Measurements from ENCODE around the gene ADCY5.

DNA sequence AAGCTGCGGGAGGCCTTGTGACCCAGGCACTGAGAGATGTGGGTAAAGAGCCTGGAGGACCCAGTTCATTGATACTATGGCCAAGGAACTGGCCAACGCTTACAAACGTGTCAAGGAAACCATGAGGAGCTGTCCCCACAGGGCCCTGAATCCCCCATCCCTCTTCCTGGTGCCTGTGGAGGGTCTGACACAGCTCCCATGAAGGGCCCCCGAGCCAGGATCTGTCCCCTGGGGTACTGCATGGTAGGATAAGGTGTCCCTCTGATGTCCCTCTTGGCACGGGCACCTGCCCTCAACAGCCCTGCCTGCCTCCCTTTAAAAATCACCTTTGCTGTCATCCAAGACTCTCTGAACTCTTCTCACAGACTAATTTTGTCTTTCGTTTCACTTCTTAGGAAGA lies 122.4 kb downstream of the ADCY5 start:
- TF ChIP-seq, protein P1, sequence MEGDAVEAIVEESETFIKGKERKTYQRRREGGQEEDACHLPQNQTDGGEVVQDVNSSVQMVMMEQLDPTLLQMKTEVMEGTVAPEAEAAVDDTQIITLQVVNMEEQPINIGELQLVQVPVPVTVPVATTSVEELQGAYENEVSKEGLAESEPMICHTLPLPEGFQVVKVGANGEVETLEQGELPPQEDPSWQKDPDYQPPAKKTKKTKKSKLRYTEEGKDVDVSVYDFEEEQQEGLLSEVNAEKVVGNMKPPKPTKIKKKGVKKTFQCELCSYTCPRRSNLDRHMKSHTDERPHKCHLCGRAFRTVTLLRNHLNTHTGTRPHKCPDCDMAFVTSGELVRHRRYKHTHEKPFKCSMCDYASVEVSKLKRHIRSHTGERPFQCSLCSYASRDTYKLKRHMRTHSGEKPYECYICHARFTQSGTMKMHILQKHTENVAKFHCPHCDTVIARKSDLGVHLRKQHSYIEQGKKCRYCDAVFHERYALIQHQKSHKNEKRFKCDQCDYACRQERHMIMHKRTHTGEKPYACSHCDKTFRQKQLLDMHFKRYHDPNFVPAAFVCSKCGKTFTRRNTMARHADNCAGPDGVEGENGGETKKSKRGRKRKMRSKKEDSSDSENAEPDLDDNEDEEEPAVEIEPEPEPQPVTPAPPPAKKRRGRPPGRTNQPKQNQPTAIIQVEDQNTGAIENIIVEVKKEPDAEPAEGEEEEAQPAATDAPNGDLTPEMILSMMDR (IDR thresholded peaks at IDR 0.05; ENCODE audit: low read depth, low read length, missing input control) = no peak
- TF ChIP-seq, protein P2, sequence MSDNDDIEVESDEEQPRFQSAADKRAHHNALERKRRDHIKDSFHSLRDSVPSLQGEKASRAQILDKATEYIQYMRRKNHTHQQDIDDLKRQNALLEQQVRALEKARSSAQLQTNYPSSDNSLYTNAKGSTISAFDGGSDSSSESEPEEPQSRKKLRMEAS (IDR thresholded peaks at IDR 0.05) = no peak
- no peak for TF ChIP-seq HNF4A (conservative IDR thresholded peaks at IDR 0.05)
- TF ChIP-seq HNF4G (IDR thresholded peaks at IDR 0.05) = no peak
- no peak for TF ChIP-seq RAD21 (IDR thresholded peaks at IDR 0.05)
- TF ChIP-seq NR2F2 (IDR thresholded peaks at IDR 0.05) = no peak
- TF ChIP-seq JUND (IDR thresholded peaks at IDR 0.05) = no peak
- no peak for TF ChIP-seq YY1 (IDR thresholded peaks at IDR 0.05)
- no peak for TF ChIP-seq GABPA (IDR thresholded peaks at IDR 0.05 in 1 of 2, conservative IDR thresholded peaks at IDR 0.05 in 1 of 2)
- no peak for TF ChIP-seq SP1 (IDR thresholded peaks at IDR 0.05)
- TF ChIP-seq, protein P3, sequence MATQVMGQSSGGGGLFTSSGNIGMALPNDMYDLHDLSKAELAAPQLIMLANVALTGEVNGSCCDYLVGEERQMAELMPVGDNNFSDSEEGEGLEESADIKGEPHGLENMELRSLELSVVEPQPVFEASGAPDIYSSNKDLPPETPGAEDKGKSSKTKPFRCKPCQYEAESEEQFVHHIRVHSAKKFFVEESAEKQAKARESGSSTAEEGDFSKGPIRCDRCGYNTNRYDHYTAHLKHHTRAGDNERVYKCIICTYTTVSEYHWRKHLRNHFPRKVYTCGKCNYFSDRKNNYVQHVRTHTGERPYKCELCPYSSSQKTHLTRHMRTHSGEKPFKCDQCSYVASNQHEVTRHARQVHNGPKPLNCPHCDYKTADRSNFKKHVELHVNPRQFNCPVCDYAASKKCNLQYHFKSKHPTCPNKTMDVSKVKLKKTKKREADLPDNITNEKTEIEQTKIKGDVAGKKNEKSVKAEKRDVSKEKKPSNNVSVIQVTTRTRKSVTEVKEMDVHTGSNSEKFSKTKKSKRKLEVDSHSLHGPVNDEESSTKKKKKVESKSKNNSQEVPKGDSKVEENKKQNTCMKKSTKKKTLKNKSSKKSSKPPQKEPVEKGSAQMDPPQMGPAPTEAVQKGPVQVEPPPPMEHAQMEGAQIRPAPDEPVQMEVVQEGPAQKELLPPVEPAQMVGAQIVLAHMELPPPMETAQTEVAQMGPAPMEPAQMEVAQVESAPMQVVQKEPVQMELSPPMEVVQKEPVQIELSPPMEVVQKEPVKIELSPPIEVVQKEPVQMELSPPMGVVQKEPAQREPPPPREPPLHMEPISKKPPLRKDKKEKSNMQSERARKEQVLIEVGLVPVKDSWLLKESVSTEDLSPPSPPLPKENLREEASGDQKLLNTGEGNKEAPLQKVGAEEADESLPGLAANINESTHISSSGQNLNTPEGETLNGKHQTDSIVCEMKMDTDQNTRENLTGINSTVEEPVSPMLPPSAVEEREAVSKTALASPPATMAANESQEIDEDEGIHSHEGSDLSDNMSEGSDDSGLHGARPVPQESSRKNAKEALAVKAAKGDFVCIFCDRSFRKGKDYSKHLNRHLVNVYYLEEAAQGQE (IDR thresholded peaks at IDR 0.05) = no peak
- TF ChIP-seq, protein P4, sequence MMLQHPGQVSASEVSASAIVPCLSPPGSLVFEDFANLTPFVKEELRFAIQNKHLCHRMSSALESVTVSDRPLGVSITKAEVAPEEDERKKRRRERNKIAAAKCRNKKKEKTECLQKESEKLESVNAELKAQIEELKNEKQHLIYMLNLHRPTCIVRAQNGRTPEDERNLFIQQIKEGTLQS (IDR thresholded peaks at IDR 0.05) = no peak
- TF ChIP-seq TAF1 (conservative IDR thresholded peaks at IDR 0.05) = no peak

Data from liver (tissue), 3 donors.